Measurements from ENCODE around the gene WDR35. TPM values are rescaled to one million over a fixed set of nuclear protein-coding genes. Genes with fewer than 3 reads are reported as not detected.

The WDR35 gene
- total and polyA plus RNA-seq, 7 donors, result 0.46 to 15.5 (median 7.2) TPM

DNA sequence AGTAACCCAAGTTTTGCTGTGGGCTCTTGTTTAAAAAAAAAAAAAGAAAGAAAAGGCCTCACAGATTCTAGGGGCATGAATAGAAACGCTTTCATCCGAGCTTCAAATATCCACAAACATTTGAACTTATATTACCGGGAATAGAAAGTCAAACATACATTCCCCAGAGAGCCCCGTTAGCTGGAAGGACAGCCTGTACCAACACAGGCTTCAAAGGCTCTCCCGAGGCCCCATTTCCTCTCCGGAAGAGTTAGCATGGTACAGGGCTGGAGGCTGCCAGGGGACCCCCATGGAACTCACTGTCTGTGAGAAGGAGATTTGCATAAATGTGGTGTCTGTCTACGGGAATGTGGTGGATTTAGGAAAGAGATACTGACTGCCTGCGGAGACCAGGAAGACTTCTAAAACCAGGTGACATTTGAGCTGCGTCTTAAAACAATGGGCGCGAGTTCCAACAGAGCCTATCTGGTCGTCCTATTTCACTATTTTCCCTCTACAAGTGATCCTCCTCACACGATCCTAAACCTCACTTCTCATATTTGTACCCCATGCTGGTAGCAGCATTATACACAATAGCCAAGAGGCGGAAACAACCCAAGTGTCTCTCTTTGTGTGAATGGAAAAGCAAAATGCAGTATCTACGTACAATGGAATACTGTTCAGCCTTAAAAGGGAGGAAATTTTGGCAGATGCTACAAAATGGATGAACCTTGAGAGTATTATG lies 23.4 kb upstream of the WDR35 start:
- TF ChIP-seq, protein P1, sequence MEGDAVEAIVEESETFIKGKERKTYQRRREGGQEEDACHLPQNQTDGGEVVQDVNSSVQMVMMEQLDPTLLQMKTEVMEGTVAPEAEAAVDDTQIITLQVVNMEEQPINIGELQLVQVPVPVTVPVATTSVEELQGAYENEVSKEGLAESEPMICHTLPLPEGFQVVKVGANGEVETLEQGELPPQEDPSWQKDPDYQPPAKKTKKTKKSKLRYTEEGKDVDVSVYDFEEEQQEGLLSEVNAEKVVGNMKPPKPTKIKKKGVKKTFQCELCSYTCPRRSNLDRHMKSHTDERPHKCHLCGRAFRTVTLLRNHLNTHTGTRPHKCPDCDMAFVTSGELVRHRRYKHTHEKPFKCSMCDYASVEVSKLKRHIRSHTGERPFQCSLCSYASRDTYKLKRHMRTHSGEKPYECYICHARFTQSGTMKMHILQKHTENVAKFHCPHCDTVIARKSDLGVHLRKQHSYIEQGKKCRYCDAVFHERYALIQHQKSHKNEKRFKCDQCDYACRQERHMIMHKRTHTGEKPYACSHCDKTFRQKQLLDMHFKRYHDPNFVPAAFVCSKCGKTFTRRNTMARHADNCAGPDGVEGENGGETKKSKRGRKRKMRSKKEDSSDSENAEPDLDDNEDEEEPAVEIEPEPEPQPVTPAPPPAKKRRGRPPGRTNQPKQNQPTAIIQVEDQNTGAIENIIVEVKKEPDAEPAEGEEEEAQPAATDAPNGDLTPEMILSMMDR (IDR thresholded peaks at IDR 0.05), result no peak
- TF ChIP-seq POLR2AphosphoS5 (IDR thresholded peaks at IDR 0.05), result no peak
- no peak for TF ChIP-seq EP300 (IDR thresholded peaks at IDR 0.05)
- Histone ChIP-seq H3K27ac (peak overlapping the region; percentile 28 to 73 (median 52)), H3K4me3 (peak overlapping the region in 3 of 4 donors; percentile 45 to 59 (median 59)), H3K9me3 (no peaks in the 10 kb centered on the region), H3K4me1 (peaks cover 0 to 17% (median 10%) of the 10 kb centered on the region in 4 donors), H3K27me3 (no peaks in the 10 kb centered on the region), H3K36me3 (no peaks in the 10 kb centered on the region)
- intact Hi-C loops (cut with DNase I), result no loop called here
- 51 to 58% methylated on average over 15 of the region's 15 CpGs for WGBS, 2 donors
- DNase-seq, result no peak

DNA sequence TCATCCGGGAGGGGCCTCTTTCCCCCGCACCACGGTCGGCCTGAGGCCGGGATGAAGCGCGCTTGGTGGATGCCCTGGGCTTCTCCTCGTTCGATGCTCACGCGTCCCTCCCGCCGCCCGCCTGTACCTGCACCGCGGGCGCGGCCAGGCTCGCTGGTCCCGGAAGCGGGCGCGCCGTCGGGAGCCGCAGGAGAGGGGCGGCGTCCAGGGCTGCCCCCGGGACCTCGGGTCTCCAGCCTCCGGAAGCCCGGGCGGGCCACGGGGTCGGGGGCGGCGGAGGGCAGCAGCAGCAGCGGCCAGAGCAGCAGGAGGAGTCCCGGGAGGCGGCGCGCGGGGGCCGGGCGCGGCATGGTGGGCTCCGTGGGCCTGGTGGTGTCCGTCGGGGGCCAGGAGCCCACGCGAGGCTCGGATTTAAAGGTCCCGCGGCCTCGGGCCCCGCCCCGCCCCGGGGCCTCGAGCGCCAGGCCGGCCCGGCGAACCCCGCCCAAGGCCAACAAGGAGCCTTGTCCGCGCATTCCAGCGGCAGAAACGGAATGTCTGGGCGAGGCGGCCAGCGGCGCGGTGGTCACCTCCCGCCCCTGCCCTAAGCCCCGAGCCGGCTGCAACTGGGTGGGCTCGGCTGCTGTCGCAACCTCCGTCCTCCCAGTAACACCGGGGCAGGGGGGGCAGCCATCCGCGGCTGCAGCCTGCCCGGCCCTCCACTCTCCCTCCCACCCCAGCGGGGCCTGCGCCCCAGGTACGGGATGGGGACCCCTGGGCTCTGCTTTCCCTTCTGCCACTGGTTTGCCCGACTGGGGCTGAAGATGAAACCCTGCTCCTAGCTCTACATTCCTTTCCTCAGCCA lies 22.6 kb upstream of the WDR35 start, which contains the start of gene MATN3:
Gene MATN3 (minus strand): TSS at position 387 of the 844 bp plus-strand sequence. CDS start 37 bp downstream, at position 350.
- intact Hi-C loops (cut with DNase I), result no loop called here
- peak; percentile 70 for DNase-seq
- H3K27ac ChIP-seq, result peak within 1 kb of the TSS; percentile 28 to 73 (median 52)
- TF ChIP-seq POLR2AphosphoS5 (IDR thresholded peaks at IDR 0.05) (no peak), EP300 (IDR thresholded peaks at IDR 0.05) (no peak), POLR2A (IDR thresholded peaks at IDR 0.05) (no peak)
- TF ChIP-seq, protein P1 (IDR thresholded peaks at IDR 0.05), result no peak
- WGBS, 2 donors, result 1 to 2% methylated on average over 87 of the region's 87 CpGs
- peak within 1 kb of the TSS; percentile 30 to 59 (median 52) for H3K4me3 ChIP-seq
- no peaks in the 10 kb centered on the region for H3K36me3 ChIP-seq
- peaks cover 0 to 17% (median 10%) of the 10 kb centered on the region in 4 donors for H3K4me1 ChIP-seq
- no peaks in the 10 kb centered on the region for H3K27me3 ChIP-seq
- no peaks in the 10 kb centered on the region for H3K9me3 ChIP-seq

DNA sequence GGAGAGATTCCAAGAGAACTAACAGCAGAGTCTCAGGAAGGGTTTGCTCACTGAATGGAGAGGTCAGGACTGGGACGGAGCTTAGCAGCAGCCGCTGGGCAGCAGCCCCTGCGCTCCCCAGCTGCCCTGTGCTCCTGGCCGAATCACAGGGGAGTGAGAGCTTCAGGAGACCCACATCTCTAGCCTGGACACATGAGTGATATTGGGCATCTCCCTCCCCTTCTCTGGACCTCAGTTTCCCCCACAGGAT lies 22.1 kb upstream of the WDR35 start:
- TF ChIP-seq POLR2A (IDR thresholded peaks at IDR 0.05) (no peak), EP300 (IDR thresholded peaks at IDR 0.05) (no peak)
- WGBS, 2 donors, result 22 to 41% methylated on average over 4 of the region's 4 CpGs
- no peak for DNase-seq
- Histone ChIP-seq H3K27ac (no peak overlapping the region), H3K27me3 (no peaks in the 10 kb centered on the region), H3K4me3 (peak overlapping the region; percentile 30 to 59 (median 52)), H3K9me3 (no peaks in the 10 kb centered on the region), H3K36me3 (no peaks in the 10 kb centered on the region), H3K4me1 (peaks cover 0 to 17% (median 10%) of the 10 kb centered on the region in 4 donors)
- intact Hi-C loops (cut with DNase I), result no loop called here

DNA sequence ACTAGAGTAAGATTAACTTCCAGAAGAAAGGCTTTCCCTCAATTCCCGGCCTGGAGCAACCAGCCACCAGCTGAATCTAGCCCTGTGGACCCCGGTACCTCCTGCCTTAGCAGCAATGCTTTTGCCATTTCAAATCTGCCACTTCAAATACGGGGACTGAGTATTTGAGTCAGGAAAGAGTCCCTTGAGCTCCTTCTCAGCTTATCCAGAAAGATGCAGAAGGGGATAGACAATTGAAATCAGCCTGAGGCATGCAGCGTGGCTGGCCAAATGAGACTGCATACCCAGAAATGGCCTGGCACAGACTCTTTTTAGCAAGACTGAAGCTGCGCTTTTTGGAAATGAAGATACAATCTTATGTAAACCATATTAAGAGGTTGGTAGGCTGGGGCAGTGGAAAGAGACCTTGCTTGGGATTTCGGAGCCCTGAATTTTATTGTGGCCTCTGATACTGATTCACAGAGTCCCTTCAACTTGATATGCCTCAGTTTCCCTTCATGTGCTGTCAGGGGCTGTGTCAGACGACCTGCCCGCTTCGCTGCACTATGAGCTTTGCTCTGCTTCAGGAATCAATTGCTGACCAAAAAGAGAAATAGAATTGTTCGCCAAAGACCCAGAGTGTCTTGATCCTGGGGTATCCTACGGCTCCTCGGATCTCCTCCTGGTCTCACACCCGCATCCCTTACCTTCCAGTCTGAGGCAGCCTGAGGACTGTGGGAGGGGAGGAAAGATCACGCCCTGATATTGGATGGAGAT lies 21.5 kb upstream of the WDR35 start:
- no peaks in the 10 kb centered on the region for H3K36me3 ChIP-seq
- WGBS, 2 donors, result 71 to 84% methylated on average over 14 of the region's 14 CpGs
- TF ChIP-seq, protein P1 (IDR thresholded peaks at IDR 0.05), result no peak
- TF ChIP-seq EP300 (IDR thresholded peaks at IDR 0.05), result no peak
- no peak for DNase-seq
- H3K9me3 ChIP-seq, result no peaks in the 10 kb centered on the region
- H3K4me1 ChIP-seq, result peaks cover 0 to 17% (median 10%) of the 10 kb centered on the region in 4 donors
- intact Hi-C loops (cut with DNase I), result no loop called here
- peak overlapping the region in 1 of 4 donors; percentile 59 for H3K4me3 ChIP-seq
- H3K27ac ChIP-seq, result no peak overlapping the region
- no peaks in the 10 kb centered on the region for H3K27me3 ChIP-seq

DNA sequence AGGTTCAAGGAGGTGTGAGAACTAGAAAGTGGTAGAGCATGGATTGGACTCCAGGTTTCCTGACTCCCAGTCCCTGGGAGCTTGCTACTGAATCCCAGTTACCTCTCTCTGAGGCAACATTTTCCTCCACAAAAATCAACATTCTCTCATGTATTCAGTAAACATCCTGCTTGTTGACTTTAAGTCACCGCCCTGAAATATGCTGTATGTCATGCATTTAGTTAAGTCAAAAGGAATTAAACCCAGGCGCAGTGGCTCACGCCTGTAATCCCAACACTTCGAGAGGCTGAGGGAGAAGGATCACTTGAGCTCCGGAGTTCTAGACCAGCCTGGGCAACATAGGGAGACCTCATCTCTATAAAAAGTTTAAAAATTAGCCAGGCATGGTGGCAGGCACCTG lies 18.8 kb upstream of the WDR35 start:
- H3K27me3 ChIP-seq, result no peaks in the 10 kb centered on the region
- no peak for DNase-seq
- WGBS, 2 donors, result 10 to 69% methylated on average over 5 of the region's 5 CpGs
- TF ChIP-seq POLR2A (IDR thresholded peaks at IDR 0.05) (no peak), EP300 (IDR thresholded peaks at IDR 0.05) (no peak)
- TF ChIP-seq, protein P1 (IDR thresholded peaks at IDR 0.05), result no peak
- H3K36me3 ChIP-seq, result no peaks in the 10 kb centered on the region
- peaks cover 0 to 17% (median 10%) of the 10 kb centered on the region in 4 donors for H3K4me1 ChIP-seq
- no peaks in the 10 kb centered on the region for H3K9me3 ChIP-seq
- H3K27ac ChIP-seq, result no peak overlapping the region
- intact Hi-C loops (cut with DNase I), result no loop called here
- H3K4me3 ChIP-seq, result no peak overlapping the region

All from sigmoid colon (tissue), 7 donors.